Germinal center (tissue), 1 donor: ENCODE data around the gene TTC28.
"Not testable (repeated sequence)": the region's sequence is repeated elsewhere in the genome, so short reads cannot be mapped to it uniquely, and the experiment has no call there.

Experiments used
- DNase-seq: peaks from one replicate; pipeline ENCODE4 v3.0.0; 2012; ENCODE audit warnings: mixed read lengths, low spot score

The TTC28 gene

DNA sequence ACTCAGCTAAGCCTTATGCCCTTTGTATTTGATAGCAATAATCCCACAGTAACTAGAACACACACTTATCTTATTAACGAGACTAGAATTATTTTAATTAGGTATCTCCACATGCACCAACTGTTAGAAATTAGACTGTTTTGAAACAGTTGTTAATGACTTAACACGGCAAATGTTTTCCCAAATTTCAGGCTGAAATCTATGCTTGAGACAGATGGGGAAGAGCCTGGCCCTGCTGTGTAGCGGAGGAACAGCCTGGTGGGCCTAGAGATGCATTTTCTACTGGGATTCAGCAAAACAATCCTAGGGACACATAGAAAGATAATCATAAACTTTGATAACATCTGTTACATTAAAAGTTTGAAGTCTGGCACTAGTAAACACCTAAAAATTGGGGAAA lies 273.4 kb downstream of the TTC28 start:
- DNase-seq = no peak

DNA sequence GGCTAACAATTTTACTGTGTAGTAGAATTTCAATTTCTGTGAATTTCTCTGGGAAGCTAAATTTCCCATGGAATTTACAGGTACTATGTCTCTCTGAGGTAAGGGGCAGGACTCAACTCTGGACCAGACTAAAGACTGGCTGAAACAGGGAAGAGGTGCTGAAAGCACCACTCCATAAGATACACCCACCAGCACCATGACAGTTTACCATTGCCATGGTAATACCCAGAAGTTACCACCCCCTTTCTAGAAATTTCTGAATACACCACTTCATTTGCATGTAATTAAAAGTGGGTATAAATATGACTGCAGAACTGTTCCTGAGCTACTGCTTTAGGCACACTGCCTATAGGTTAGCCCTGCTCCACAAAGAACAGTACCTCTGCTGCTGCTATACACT lies 274.1 kb downstream of the TTC28 start:
- no peak for DNase-seq

DNA sequence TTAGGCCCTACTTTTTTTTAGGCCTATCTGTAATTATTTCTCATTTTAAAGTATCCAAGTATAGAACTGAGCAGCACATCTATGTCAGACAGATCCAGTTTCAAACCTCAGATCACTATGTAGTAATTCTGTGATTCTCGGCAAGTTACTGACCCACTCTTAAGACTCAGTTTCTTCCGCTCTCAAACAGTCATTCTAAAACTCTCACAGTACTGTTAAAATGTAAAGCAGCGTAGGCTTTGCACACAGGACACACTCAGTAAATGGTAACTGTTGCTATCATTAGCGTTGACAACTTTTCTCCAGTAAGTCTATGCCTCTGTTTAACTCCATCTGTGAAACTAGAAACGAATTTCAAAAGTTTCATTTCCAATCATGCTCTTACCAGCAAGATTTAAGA lies 277.1 kb downstream of the TTC28 start:
- no peak for DNase-seq

DNA sequence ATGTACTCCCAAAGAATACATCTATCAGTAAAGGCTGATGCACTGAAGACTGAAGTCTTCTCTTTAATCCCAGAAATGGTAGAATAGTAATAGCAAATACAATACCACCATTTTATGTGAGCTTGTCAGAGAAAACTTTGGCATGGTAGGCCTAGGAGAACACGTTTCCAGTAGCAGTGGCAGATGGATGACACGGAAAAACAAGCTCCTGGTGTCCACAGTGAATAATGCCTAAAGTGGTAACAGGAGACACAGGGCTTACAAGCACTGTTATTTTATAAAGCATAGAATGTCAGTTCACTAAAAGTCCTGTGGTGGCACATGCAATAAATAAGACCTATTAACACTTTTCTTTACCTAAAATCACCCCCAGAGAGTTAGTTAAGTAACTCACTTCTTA lies 277.6 kb downstream of the TTC28 start:
- DNase-seq = no peak

DNA sequence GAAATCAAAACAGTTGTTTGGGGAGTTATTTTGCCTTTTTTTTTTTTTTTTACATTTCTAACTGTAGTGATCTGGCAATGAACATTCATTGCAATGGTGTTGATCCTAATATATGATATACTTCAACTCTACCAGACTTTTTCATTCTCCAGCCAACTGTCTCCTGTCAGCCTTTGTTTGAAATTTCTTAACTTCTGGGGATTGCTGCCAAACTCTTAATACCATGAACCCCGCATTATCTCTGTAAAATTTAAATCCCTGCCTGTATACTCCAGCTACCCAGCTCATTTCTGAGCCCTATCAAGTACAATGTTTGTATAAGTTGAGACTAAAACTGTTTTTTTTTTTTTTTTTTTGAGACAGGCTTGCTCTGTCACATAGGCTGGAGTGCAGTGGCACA lies 280.7 kb downstream of the TTC28 start:
- no peak for DNase-seq

DNA sequence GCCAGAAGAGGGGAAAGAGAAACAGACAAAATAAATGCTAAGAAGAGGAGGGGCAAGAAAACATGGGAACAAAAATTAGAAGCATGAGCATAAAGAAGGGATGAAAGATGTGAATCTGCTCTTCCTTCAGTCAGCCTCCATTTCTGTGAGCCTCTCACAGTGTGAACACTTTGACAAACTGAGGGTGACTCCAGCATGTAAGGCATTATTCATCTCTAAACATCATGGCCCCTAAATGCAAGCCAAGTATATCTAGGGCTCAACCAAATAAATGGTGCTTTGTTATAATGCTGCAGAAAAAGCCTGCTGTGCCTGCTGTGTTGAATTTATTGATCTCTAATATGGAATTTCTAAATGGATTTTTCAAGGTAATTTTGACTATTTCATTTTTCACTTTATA lies 281.3 kb downstream of the TTC28 start:
- DNase-seq = no peak

DNA sequence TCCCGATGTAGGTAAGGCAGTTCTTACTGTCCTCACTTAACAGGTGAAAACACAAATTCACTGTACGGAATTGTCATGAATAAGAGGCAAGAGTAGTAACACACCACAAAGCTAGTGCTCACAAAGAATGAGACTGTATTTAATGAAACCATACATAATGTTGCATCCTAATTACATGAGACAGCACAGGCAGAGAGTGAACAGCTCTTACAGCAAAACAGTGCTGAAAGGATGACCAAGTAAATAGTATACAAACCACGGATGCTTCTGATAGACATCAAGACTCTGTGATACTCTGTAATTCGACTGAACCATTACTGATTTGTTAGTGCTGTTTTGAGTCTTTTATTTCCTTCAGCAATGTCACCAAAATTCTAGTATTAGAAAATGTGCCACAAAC lies 282.3 kb downstream of the TTC28 start:
- DNase-seq = no peak

DNA sequence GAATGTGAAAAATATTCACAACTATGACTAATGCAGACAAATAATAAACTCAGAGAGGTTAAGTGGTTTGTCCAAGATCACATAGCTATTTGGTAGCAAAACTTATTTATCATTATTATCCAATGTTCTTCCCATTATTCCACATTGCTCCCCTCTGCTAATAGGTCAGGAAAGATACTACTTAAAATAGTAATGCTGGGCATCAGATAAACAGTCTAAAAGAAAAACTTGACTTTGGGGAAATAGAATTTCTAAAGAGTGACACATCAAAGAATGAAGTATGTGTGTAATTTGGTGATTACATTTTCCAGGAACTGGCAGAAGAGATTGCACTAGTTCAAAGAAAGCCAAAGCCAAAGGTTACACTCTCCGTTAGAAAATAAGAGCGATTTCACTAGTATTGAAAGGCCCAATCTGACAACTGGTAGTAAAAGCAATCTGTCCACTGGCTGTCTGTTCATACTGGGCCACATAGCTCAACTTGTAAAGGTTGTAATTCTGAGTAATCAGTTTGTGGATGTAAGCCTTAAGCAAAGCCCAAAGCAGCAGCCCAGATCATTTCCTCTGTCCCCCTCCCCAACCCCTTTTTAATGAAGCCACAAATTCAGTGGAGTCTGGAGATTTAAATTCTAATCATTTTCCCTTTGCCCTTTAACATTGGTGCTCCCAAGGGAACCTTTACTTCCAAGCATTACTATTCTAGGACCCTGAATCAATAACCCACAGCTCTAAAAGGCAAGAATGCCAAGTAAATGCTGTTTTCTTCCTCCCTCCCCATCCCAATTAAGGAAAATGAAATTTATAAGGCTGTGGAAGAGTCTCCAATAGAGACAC lies 283.5 kb downstream of the TTC28 start:
- DNase-seq = no peak

DNA sequence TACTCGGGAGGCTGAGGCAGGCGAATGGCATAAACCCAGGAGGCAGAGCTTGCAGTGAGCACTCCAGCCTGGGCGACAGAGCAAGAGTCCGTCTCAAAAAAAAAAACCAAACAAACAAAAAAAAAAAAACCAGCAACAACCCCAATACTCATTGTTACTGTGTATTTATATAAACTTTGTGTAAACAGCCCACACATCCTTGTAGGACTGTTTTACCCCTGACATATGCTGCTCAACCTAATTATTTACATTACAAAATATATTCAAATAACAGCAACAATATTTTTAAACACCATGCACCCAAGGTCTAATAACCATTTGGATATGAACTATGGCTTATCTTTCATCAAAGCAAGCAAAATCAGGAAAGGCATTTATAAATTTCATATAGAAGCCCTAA lies 284.1 kb downstream of the TTC28 start:
- DNase-seq = no peak

DNA sequence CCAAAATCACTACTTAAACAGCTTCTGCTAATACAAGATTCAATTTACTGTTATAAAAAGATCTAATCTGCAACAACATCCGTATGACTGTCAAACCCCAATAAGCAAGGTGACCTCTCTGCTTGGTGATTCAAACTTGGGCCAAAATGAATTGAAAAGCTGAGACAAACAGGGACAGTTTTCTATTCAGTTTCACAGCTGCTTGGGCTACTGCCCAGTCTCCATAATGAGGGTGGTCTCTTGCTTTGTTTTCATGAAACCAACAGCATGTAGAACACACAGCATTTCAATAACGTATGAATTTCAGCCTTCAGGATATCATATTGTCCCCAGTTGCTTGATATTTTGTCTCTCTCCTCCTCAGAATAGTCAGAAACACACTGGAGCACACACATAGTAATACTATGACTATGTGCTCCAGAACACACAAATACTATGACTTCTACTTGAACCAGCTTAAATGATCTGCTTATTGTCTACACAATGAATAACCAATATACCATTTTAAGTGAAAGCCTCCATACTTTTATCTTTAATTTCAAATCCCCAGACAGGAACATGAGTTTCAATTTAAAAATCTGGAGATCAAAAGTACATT lies 285.0 kb downstream of the TTC28 start:
- no peak for DNase-seq

DNA sequence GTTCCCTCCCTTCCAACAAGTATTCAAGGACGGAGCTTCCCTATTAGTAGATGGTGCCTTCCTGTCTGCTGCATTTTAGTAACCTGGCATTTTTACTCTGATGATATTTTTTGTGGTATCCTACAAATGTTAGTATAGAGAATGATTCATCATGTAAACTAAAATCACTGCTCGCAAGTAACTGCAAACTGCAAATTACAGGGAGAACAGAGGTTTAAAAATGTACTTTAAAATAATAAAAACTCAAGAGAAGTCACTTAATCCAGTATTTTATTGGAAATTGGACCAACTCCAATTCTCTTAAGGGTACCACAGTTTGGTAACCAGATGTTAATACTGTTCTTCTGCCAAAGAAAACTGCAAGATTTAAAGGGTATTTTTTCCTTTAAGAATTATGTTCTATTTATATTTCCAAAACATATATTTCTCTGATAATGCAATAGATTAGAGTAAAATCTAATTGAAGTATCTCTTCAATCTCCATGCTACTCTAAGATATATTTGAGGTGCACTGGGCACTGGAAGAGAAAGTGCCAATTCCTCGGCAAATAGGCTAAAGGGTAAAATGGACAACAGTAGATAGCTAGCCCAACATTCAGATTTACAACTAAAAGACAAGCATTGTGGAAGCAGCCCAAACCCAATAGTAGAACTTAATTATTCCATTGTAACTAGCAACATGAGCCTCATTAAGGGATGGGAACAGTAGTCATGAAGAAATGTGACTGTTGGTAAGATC lies 298.0 kb downstream of the TTC28 start:
- DNase-seq = no peak

DNA sequence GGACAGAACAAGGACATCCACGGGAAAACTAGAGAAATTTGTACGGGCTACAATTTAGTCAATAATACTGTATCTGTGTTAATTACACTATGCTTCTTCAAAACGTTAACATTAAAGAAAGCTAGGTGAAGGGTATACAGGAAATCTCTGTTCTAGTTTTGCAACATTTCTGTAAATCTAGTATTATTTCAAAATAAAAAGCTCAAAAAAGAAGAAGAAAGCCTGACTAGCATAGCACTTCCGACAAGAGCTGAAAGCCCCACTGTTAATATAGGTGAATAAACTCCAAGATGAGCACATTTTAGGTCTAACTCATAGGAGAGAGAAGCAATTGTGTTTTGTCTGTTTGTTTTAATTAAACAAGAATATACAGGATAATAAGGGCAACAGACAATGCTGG lies 299.7 kb downstream of the TTC28 start:
- DNase-seq = no peak

DNA sequence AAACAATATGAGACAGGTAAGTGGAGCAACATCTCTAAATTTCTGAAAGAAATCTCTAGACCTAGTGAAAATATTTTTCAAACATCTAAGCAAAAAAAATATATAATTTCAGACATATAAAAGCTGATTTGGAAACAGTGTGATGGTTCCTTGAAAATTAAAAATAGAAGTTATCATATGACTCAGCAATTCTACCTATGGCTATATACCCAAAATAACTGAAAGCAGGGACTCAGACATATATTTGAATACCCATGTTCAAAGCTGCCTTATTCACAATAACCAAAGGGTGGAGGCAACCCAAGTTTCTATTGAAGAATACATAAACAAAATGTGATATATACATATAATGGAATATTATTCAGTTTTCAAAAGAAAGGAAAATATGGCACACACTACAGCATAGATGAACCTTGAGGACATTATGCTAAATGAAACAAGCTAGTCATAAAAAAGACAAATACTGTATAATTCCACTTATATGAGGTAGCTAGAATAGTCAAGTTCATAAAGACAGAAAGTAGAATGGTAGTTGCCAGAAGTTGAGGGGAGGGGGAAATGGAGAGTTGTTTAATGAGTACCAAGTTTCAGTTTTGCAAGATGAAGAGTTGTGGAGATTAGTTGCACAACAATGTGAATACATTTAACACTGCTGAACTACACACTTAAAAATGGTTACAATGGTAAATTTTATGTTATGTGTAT lies 300.4 kb downstream of the TTC28 start:
- no peak for DNase-seq

DNA sequence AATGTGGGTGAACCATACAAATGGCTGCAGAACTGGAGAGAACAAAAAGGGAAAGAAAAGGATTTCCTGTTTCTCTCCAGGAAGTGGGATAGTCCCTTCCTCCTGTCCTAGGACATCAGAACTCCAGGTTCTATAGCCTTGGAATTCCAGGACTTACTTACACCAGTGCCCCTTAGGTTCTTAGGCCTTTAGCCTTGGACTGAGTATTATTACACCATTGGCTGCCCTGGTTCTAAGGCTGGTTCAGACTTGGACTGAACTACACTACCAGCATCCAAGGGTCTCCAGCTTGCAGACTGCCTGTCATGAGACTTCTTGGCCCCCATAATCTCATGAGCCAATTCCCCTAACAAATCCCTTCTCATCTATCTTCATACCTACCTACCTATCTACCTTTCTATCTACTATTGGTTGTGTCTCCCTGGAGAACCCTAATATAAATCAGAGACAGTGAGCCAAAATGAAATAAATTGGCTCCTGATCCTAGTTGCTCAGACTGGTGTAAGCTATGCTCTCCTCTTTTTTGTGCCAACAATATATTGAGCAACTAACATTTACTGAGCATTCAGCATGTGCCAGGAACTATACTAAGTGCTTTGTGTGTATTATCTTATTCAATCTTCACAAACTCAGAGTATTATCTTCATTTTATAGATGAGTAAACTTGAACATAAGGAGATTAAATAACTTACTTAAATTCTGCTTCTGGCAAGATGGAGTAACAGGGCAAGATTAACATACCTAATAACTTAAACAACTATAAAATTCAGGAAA lies 303.7 kb downstream of the TTC28 start:
- DNase-seq = no peak

DNA sequence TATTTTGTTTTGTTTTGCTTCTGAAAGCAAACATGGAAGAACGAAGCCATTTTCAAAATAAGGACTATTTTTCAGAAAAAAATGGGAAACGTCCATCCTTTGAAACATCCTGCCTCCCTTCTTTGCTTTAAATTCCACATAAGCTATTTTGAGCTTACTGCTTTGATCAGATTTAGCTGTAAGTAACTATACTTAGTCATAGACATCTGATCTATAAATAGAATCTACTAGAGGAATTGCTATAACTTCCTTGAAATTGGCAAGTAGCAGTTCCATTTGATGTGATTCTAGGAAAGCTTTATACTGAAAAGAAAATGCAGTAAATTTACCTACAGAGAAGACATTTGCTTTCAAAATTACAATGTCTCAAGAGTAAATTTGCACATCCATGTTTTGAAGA lies 305.8 kb downstream of the TTC28 start:
- DNase-seq = no peak

DNA sequence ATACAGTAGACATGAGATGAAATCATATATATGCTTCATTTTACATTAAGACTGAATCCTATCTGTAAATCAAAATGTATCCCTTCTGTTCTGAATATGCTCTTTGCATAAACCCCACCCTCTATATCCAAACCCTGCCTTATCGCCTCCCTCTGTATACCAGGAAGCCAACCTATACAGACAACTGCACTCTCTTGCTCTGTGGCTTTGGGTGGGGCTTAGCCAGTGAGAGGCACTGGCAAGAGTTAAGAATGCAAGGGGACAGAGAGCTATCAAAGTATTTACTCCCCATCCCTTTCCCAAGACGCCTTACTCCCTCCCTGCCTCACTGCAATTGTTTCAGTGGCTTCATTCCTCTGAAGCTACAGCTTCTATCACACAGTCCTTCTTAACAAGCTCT lies 309.8 kb downstream of the TTC28 start:
- DNase-seq = no peak

DNA sequence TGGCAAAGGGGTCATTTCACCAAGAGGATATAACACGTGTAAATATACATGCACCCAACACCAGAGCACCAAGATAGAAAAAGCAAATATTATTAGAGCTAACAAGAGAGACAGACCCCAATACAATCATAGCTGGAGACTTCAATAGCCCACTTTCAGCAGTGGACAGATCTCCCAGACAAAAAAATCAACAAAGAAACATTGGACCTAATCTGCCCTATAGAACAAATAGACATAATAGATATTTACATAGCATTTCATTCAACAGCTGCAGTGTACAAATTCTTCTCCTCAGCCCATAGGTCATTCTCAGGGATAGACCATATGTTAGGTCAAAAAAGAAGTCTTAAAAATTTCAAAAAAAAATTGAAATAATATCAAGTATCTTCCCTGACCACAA lies 312.8 kb downstream of the TTC28 start:
- no peak for DNase-seq

DNA sequence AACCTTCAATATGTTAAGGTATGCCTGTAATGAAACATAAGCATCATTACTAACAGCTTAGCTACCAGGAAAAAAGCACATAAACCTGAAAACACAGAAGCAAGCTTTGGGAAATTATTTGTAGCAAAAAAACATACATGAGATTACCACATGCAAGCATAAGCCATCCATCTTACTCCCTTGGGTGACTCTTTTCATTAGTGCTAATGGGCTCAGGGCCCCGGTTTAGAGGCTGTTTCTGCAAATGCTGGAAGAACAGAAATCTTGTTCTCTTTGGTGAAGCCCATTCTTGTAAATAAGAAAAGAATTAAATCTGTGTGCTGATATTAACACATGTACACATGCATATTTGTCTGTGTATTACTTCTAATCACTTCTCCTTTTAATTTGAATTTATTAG lies 314.3 kb downstream of the TTC28 start:
- no peak for DNase-seq

DNA sequence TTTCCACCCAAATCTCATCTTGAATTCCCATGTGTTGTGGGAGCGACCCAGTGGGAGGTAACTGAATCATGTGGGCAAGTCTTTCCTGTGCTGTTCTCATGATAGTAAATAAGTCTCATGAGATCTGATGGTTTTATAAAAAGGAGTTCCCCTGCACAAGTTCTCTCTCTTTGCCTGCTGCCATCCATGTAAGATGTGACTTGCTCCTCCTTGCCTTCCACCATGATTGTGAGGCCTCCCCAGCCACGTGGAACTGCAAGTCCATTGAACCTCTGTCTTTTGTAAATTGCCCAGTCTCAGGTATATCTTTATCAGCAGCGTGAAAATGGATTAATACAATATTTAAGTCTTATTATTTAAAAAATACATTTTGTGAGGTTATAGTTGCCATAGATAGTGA lies 315.5 kb downstream of the TTC28 start:
- DNase-seq = not testable (repeated sequence)

DNA sequence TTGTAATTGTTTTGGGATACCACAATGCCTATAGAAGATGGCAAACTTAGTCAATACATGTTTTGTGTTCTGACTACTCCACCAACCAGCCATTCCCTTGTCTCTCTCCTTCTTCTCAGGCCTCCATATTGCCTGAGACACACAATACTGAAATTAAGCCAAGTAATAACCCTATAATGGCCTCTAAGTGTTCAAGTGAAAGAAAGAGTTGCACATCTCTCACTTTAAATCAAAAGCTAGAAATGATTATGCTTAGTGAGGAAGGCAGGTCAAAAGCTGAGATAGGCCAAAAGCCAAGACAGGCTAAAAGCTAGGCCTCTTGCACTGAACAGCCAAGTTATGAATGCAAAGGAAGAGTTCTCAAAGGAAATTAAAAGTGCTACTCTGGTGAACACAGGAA lies 318.7 kb downstream of the TTC28 start:
- no peak for DNase-seq

DNA sequence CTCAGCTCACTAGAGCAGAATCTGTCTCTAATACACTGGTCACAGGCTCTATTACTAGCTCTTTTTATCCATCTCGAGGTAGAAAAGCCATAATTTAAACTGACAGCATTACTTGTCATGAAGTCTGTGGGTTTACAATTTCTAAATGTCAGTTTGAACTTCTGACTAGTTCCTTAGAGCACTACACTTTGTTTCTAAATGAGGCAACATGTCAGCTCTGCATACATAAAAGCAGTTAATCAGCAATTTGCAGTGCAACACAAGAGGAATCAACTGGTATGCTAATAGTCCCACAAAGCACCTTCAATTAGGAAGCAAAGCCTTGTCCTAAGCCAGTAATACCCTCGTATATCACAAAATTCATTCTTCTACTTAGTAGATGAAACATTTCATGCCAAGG lies 321.3 kb downstream of the TTC28 start:
- DNase-seq = no peak

DNA sequence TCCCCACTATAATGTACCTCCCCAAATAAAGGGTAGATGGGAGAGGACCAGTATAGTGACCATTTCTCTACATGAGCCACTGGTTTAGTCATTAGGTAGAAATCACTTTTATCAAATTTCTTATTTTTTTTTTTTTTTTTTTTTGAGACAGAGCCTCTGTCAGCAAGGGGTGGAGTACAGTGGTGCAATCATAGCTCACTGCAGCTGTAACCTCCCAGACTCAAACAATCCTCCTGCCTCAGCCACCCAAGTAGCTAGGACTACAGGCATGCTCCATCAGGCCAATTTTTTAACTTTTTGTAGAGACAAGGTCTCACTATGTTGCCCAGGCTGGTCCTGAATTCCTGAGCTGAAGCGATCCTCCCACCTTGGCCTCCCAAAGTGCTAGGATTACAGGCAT lies 322.4 kb downstream of the TTC28 start:
- DNase-seq = no peak
